NCI-H1092 treated with DMSO at 0.1 percent for 48 hours (cell line): ENCODE results near the gene GPRC5D.

Experiments
- DNase-seq: peaks from one replicate; lab custom pipeline; 2025; lab: John Stamatoyannopoulos, UW

The GPRC5D gene

GRCh38 chr12:12936983-12937491 lies 14.9 kb downstream of the GPRC5D start:
- DNase-seq = no peak

DNA sequence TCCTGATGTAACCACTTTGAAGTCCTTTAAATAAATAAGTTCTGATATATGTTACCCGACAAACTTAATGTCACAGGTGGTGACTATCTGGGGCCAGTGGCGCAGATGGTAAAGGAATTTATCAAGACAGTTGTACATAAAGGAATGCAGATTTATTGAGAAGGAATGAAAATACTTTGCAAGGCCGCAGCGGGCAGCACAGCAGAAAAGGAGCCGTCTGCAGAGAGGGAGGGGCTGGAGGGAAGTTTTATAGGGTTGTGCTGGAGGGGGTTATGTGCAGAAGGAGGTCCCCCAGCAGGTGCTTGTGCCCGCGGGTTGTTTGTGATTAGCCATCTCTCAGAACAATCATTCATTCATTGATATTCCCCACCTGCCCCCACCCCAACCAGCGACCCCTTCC lies 17.4 kb downstream of the GPRC5D start:
- no peak for DNase-seq

GRCh38 chr12:12933742-12934141 lies 18.2 kb downstream of the GPRC5D start:
- DNase-seq = no peak

GRCh38 chr12:12930633-12931219 lies 21.2 kb downstream of the GPRC5D start:
- no peak for DNase-seq

GRCh38 chr12:12929696-12930095 lies 22.3 kb downstream of the GPRC5D start:
- no peak for DNase-seq

- peak; percentile 23 for DNase-seq
These were observed 24.5 kb downstream of the GPRC5D start for GRCh38 chr12:12927211-12928079.

- no peak for DNase-seq
These were observed 25.3 kb downstream of the GPRC5D start for GRCh38 chr12:12926571-12927071.

DNA sequence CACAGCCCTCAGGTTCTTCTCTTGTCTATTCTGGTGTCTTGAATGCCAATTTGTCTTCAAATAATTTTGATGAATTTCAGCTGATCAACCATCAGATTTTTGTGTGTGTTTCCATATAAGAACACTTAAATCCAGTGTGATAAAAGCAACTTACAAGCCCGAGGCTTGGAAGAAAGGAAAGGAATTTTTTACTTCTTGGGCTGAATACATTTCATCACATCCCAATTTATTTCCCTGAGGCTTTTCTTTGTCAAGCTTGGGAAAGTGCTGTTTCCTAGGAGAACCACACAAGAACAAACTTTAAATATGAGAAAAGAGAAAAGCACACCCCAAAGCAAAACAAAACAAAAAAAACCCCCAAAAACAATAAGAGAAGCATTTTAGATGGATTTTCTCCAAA lies 26.6 kb downstream of the GPRC5D start:
- DNase-seq = no peak

DNA sequence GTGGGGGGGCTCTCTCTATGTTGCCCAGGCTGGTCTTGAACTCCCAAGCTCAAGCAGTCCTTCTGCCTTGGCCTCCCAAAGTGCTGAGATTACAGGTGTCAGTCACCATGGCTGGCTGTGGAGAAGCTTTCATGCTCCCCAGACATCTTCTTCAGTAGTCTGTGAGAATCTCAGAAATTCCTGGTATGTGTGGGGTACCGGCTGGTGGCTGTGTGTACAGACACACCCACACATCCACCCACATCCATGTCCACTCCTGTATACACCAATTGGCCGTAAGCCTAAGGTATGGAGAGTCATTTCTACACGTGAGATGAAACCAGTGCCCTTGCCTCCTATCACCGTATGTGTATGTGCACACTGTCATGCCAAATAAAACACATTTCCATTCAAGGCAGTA lies 27.8 kb downstream of the GPRC5D start:
- DNase-seq = no peak

- no peak for DNase-seq
These were observed 29.0 kb downstream of the GPRC5D start for GRCh38 chr12:12922978-12923377.

DNA sequence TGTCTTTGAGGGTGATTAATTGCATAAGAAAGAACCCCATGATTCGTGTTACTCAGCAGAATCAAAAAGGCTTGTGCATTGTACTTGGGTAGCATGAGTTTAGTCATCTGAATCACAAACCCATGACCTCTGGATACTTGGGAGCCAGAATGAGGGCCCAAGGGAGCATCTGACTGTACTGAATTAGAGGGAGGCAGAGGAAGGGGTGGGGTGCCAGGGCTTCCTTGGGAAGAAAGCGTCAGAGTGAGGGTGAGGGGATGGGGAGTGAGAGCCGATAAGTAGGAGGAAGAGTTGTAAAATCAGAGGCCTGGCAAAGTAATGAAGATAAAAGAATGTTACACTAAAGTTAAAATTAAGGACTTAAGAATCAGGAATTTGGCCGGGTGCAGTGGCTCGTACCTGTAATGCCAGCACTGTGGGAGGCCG lies 29.8 kb downstream of the GPRC5D start:
- DNase-seq = no peak

- no peak for DNase-seq
These were observed 32.1 kb downstream of the GPRC5D start for GRCh38 chr12:12919666-12920435.

DNA sequence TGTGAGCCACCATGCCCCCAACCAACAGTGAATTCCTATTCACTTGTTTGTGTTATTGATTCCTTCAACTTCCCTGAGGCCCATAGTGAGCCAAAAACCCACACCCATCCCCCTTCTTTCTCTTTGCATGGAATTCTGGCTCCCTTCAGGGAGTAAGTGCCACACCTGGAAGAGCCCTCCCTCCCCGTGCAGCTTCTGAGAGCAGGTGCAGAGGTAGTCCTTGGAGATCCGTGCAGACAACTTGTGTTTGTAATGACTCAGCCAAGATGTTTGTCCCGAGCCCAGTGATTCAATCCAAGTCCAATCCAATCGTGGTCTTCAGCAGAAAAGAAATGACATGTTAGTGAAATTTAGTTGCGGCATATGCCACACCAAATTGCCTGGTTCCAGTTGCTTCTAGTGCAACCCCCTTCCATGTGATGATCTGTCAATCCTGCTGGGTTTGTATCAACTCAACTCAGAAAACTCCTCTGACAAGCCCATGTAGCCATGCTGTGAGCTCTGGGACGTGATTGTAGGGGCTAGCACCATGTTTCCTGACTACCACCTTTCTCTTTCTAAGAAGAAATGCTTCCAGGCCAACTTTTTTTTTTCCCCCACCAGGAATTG lies 33.1 kb downstream of the GPRC5D start:
- DNase-seq = no peak

- DNase-seq = no peak
These were observed 34.5 kb downstream of the GPRC5D start for GRCh38 chr12:12917517-12917916.

- DNase-seq = peak; percentile 60
These were observed 35.6 kb downstream of the GPRC5D start for GRCh38 chr12:12916135-12916944.

DNA sequence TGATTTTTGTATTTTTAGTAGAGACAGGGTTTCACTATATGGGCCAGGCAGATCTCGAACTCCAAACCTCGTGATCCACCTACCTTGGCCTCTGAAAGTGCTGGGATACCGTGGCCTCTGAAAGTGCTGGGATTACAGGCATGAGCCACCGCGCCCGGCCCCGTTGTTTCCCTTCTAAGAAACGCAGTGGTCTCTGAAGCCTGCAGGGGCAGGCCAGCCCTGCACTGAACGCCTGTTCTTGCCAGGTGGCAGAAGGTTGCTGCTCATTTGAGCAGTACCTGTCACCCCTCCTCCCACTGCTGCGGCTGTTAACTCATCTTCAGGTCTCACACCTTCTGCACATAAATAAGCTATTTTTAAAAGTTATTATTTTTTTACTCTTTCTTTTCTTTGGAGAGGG lies 36.3 kb downstream of the GPRC5D start:
- DNase-seq = no peak

DNA sequence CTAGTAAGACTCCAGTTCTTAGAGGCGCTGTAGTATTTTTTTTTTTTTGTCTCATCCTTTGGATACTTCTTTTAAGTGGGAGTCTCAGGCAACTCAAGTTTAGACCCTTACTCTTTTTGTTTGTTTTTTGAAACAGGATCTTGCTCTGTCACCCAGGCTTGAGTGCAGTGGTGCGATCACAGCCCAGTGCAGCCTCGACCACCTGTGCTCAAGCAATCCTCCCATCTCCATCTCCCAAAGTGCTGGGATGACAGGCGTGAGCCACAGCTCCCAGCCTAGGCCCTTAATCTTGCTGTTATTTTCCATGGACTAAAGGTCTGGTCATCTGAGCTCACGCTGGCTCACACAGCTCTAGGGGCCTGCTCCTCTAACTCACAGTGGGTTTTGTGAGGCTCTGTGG lies 39.3 kb downstream of the GPRC5D start:
- DNase-seq = no peak

- DNase-seq = no peak
These were observed 42.0 kb downstream of the GPRC5D start for GRCh38 chr12:12909995-12910420.

GRCh38 chr12:12909228-12909994 lies 42.6 kb downstream of the GPRC5D start:
- DNase-seq = no peak

GRCh38 chr12:12908711-12909110 lies 43.3 kb downstream of the GPRC5D start:
- DNase-seq = no peak
